NCI-H187 (cell line): Measurements from ENCODE around the gene NEK2.
"Not testable (repeated sequence)": the region's sequence is repeated elsewhere in the genome, so short reads cannot be mapped to it uniquely, and the experiment has no call there.

ENCODE experiments used
- DNase-seq, 2 experiments: peaks; one replicate each; lab custom pipeline; 2025; lab: John Stamatoyannopoulos, UW

The NEK2 gene

GRCh38 chr1:211632808-211633523 is 42.5 kb downstream of the NEK2 start:
- no peak for DNase-seq

GRCh38 chr1:211632117-211632807 is 43.2 kb downstream of the NEK2 start:
- DNase-seq = no peak

GRCh38 chr1:211631168-211631567 is 44.3 kb downstream of the NEK2 start:
- DNase-seq = no peak

- DNase-seq = no peak
Measured at GRCh38 chr1:211630236-211631081, 45.0 kb downstream of the NEK2 start.

- DNase-seq = no peak
Measured at GRCh38 chr1:211628417-211628816, 47.0 kb downstream of the NEK2 start.

- no peak for DNase-seq
Measured at GRCh38 chr1:211627259-211627658, 48.2 kb downstream of the NEK2 start.

GRCh38 chr1:211625866-211626265 is 49.6 kb downstream of the NEK2 start:
- DNase-seq = not testable (repeated sequence)

- DNase-seq = no peak
Measured at GRCh38 chr1:211625040-211625439, 50.4 kb downstream of the NEK2 start.

GRCh38 chr1:211623515-211623914 is 51.9 kb downstream of the NEK2 start:
- DNase-seq = no peak

- no peak for DNase-seq
Measured at GRCh38 chr1:211621447-211622198, 53.8 kb downstream of the NEK2 start.

- DNase-seq = no peak
Measured at GRCh38 chr1:211620097-211620496, 55.3 kb downstream of the NEK2 start.

GRCh38 chr1:211619033-211619996 is 56.1 kb downstream of the NEK2 start:
- no peak for DNase-seq

- DNase-seq = no peak
Measured at GRCh38 chr1:211616965-211617297, 58.5 kb downstream of the NEK2 start.

- no peak for DNase-seq
Measured at GRCh38 chr1:211616231-211616964, 59.0 kb downstream of the NEK2 start.

GRCh38 chr1:211614615-211615014 is 60.8 kb downstream of the NEK2 start:
- no peak for DNase-seq

- no peak for DNase-seq
Measured at GRCh38 chr1:211613951-211614350, 61.5 kb downstream of the NEK2 start.

- no peak for DNase-seq
Measured at GRCh38 chr1:211613108-211613947, 62.1 kb downstream of the NEK2 start.

GRCh38 chr1:211612786-211613107 is 62.7 kb downstream of the NEK2 start:
- no peak for DNase-seq
